Esophagus muscularis mucosa (tissue), 3 donors: ENCODE results near the gene RUNX1.

ENCODE experiments used
- POLR2A ChIP-seq: fragments of 450-650 bp; IDR thresholded peaks from one replicate; pipeline ENCODE4 v1.6.1; 2017; ENCODE audit warnings: antibody characterized with exemption, moderate library complexity, mild to moderate bottlenecking, low read depth
- POLR2AphosphoS5 ChIP-seq, 2 donors: sonication (generic); formaldehyde crosslinking; IDR thresholded peaks; one replicate each; pipeline ENCODE4 v1.6.1; 2017; ENCODE audit warnings: antibody characterized with exemption in 2 of 2
- TF ChIP-seq, protein P1 (sequence below), 3 experiments: fragments of 200-600 bp in 2 of 3; fragments of 450-650 bp in 1 of 3; sonication (generic) in 2 of 3; IDR thresholded peaks; one replicate each; pipeline ENCODE4 v1.5.1; 2017 to 2019; ENCODE audit warnings: antibody characterized with exemption in 3 of 3, mild to moderate bottlenecking in 2 of 3, moderate library complexity in 1 of 3

DNA sequence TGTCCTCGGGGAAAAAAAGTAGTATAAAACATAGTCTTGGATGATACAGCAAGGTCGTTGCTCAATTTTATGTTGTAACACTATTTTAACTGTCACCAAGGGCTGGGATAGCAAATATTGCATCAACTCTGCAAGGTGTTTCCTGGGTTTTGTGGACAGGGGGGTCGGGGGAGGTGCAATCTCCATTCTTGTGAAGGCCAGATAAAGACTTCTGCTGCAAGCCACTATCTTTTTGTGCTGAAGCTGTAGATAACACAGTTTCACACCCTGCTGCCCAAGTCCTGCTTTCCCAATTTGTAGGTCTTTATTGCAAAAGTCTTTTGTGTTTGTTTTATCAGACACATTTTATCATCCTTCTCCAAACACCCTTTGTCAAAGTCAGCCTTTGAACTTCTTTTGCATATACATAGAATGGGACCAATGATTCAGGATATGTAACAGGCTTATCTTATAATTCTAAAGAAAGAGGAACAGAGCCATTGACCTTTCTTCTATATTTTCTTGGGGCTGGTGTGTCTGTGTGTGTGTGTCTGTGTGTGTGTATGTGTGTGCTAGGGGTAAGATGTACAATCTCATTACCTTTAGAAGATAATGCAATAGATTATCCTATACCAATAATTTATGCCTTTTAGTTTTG is 140.6 kb downstream of the RUNX1 start:
- TF ChIP-seq, protein P1, sequence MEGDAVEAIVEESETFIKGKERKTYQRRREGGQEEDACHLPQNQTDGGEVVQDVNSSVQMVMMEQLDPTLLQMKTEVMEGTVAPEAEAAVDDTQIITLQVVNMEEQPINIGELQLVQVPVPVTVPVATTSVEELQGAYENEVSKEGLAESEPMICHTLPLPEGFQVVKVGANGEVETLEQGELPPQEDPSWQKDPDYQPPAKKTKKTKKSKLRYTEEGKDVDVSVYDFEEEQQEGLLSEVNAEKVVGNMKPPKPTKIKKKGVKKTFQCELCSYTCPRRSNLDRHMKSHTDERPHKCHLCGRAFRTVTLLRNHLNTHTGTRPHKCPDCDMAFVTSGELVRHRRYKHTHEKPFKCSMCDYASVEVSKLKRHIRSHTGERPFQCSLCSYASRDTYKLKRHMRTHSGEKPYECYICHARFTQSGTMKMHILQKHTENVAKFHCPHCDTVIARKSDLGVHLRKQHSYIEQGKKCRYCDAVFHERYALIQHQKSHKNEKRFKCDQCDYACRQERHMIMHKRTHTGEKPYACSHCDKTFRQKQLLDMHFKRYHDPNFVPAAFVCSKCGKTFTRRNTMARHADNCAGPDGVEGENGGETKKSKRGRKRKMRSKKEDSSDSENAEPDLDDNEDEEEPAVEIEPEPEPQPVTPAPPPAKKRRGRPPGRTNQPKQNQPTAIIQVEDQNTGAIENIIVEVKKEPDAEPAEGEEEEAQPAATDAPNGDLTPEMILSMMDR (IDR thresholded peaks at IDR 0.05), result no peak
- TF ChIP-seq POLR2A (no peak), POLR2AphosphoS5 (IDR thresholded peaks at IDR 0.05) (no peak)
